NT2/D1 (cell line): ENCODE data around the gene ACBD6.
"Not testable (repeated sequence)": the region's sequence is repeated elsewhere in the genome, so short reads cannot be mapped to it uniquely, and the experiment has no call there.

Source experiments
- DNase-seq: peaks from one replicate; pipeline ENCODE4 v3.0.0-alpha.2; 2011; ENCODE audit warnings: low read depth, low spot score
- H3K27me3 ChIP-seq: 2 replicates; pipeline ENCODE4 v1.6.0; 2011; ENCODE audit warnings: mild to moderate bottlenecking; ENCODE audit not compliant: insufficient read length, insufficient read depth
- H3K36me3 ChIP-seq: 2 replicates; pipeline ENCODE4 v1.6.1; 2011; ENCODE audit warnings: mild to moderate bottlenecking, low read length, mixed read lengths; ENCODE audit not compliant: insufficient read depth, insufficient read length
- H3K4me1 ChIP-seq: 2 replicates; pipeline ENCODE4 v1.5.1; 2011; ENCODE audit not compliant: insufficient read depth, insufficient read length
- H3K4me3 ChIP-seq: 2 replicates; pipeline ENCODE4 v1.5.1; 2011; ENCODE audit warnings: low read depth; ENCODE audit not compliant: insufficient read length
- H3K9ac ChIP-seq: 2 replicates; pipeline ENCODE4 v1.6.0; 2011; ENCODE audit warnings: low read depth; ENCODE audit not compliant: insufficient read length
- H3K9me3 ChIP-seq: 2 replicates; pipeline ENCODE4 v1.5.1; 2011; ENCODE audit warnings: mild to moderate bottlenecking, low read length; ENCODE audit not compliant: insufficient read depth
- SUZ12 ChIP-seq: IDR thresholded peaks from 2 replicates; pipeline ENCODE4 v1.6.1; 2011; ENCODE audit not compliant: insufficient read length, insufficient read depth; ENCODE audit errors: extremely low read depth
- YY1 ChIP-seq: IDR thresholded peaks from 2 replicates; pipeline ENCODE4 v1.6.1; 2011; ENCODE audit not compliant: insufficient read length, insufficient read depth
- ZNF274 ChIP-seq: IDR thresholded peaks from 2 replicates; pipeline ENCODE4 v1.6.1; 2011; ENCODE audit warnings: mild to moderate bottlenecking, low read depth, low read length

The ACBD6 gene

DNA sequence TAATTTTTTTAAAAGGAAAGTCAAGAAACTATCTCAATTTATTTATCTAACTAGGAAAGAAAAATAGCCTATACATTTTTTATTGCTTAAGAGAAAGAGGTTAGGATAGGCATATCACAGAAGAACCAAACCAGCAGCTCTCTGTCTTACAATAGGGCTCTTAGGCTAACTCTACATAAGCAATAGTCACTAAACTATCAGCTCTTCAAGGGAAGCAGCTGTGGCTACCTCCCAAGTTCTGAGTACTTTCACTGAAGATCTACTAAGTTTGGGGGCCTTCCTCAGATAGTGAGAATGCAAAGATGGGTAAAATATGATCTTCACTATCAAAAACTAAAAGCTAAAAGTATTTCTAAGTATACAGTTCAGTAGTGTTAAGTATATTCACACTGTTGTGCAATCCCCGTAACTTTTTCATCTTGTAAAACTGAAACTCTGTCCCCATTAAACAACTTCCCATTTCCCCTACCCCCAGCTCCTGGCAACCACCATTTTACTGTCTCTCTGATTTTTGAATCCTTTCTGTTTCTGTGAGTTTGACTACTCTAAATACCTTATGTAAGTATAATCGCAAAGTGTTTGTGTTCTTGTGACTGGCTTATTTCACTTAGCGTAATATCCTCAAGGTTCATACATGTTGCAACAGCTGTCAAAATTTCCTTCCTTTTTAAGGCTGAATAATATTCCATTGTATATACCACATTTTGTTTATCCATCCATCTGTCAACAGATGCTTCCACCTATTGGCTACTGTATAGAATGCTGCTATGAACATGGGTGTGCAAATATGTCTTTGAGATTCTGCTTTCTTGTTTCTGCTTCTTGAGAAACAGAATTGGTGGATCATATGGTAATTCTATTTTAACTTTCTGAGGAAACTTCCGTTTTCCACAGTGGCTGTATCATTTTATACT lies 73.3 kb downstream of the ACBD6 start:
- no peaks in the 10 kb centered on the region for H3K9me3 ChIP-seq
- no peaks in the 10 kb centered on the region for H3K36me3 ChIP-seq
- DNase-seq: no peak
- H3K27me3 ChIP-seq: no peaks in the 10 kb centered on the region
- no peak overlapping the region for H3K9ac ChIP-seq
- TF ChIP-seq SUZ12 (no peak), ZNF274 (no peak), YY1 (no peak)
- H3K4me1 ChIP-seq: no peaks in the 10 kb centered on the region
- H3K4me3 ChIP-seq: no peak overlapping the region

DNA sequence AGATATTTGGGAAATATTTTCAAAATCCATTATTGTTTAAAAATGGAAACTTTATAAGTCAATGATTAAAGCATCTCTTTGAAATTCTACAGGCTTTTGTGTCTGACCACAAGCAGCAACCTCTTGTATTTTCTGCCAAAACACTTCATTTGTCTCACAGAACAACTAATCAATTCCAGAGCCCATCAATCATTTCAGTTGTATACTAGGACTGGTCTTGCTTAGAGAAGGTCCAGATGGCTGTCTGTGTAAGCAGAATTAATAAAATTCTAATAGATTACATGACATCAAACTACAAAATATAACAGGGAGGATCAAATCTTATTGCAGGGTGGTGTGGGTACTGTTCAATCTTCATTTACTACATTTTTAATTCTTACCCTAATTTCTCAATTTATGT lies 76.4 kb downstream of the ACBD6 start:
- no peak for DNase-seq

DNA sequence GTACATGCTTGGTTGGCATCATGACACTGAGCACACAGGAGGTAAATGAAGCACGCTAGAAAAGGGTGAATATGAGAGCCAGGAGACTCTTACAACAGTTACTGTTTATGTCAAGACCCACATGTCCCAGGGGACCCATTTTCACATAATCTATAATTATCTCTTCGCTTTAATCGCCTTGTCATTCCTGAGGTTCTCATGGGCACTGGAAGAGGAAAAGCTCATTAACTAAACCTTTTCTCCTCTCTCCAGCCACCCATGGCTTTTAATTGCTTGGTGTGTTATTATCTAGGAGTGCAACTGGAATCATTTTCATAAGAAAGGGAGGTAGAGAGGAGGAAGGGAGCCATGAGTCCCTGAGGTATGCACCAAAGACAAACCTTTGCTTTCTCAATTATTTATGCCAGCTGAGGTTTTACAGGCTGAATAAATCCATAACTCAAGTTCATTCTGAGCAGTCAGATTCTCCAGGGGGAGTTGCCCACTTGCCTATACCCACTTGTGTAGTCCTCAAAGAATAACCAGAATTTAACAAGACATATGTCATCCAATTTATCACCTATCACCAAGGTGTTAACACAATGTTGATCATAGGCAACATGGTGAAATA lies 77.4 kb downstream of the ACBD6 start:
- DNase-seq: peak; percentile 11
- Histone ChIP-seq H3K9me3 (0 out of 2 replicates have a peak, but pooled peaks cover 7% of the 10 kb centered on the region), H3K4me3 (no peak overlapping the region), H3K27me3 (no peaks in the 10 kb centered on the region), H3K4me1 (no peaks in the 10 kb centered on the region), H3K36me3 (peaks cover 10% of the 10 kb centered on the region), H3K9ac (no peak overlapping the region)
- TF ChIP-seq ZNF274: no peak
- no peak for TF ChIP-seq SUZ12
- no peak for TF ChIP-seq YY1

More for the DNA sequence above, 76.4 kb downstream of the ACBD6 start:
- no peaks in the 10 kb centered on the region for H3K4me1 ChIP-seq
- H3K36me3 ChIP-seq: peaks cover 2% of the 10 kb centered on the region
- H3K27me3 ChIP-seq: no peaks in the 10 kb centered on the region
- H3K4me3 ChIP-seq: no peak overlapping the region
- 0 out of 2 replicates have a peak, but pooled peaks cover 7% of the 10 kb centered on the region for H3K9me3 ChIP-seq
- H3K9ac ChIP-seq: no peak overlapping the region
- TF ChIP-seq SUZ12: no peak
- TF ChIP-seq ZNF274: no peak
- no peak for TF ChIP-seq YY1

DNA sequence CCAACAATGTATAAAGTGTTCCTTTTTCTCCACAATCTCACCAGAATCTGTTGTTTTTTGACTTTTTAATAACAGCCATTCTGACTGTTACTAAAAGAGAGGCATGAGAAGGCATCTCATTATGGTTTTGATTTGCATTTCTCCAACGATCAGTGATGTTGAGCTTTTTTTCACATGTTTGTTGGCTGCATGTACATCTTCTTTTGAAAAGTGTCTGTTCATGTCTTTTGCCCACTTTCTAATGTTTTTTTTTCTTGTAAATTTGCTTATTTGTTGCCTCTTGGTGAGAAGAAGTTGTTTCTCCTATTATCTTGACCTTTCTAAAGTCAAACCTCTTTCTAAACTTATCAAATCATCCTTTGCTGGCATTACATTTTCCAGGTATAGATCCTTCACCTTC lies 80.8 kb downstream of the ACBD6 start:
- Histone ChIP-seq H3K27me3 (no peaks in the 10 kb centered on the region), H3K9ac (no peak overlapping the region), H3K4me1 (no peaks in the 10 kb centered on the region), H3K36me3 (peaks cover 10% of the 10 kb centered on the region), H3K4me3 (no peak overlapping the region), H3K9me3 (0 out of 2 replicates have a peak, but pooled peaks cover 7% of the 10 kb centered on the region)
- TF ChIP-seq SUZ12: no peak
- no peak for TF ChIP-seq YY1
- no peak for TF ChIP-seq ZNF274
- no peak for DNase-seq

DNA sequence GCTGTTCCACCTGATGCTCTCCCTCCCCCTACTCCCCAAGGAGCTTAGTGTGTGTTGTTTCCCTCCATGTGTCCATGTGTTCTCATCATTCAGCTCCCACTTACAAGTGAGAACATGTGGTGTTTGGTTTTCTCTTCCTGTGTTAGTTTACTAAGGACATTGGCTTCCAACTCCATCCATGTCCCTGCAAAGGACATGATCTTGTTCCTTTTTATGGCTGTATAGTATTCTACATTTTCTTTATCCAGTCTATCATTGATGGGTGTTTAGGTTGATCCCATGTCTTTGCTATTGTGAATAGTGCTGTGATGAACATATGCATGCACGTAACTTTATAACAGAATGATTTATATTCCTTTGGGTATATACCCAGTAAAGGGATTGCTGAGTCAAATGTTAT lies 81.2 kb downstream of the ACBD6 start:
- not testable (repeated sequence) for H3K9ac ChIP-seq, H3K27me3 ChIP-seq, H3K4me1 ChIP-seq, H3K9me3 ChIP-seq, DNase-seq, H3K36me3 ChIP-seq, H3K4me3 ChIP-seq

DNA sequence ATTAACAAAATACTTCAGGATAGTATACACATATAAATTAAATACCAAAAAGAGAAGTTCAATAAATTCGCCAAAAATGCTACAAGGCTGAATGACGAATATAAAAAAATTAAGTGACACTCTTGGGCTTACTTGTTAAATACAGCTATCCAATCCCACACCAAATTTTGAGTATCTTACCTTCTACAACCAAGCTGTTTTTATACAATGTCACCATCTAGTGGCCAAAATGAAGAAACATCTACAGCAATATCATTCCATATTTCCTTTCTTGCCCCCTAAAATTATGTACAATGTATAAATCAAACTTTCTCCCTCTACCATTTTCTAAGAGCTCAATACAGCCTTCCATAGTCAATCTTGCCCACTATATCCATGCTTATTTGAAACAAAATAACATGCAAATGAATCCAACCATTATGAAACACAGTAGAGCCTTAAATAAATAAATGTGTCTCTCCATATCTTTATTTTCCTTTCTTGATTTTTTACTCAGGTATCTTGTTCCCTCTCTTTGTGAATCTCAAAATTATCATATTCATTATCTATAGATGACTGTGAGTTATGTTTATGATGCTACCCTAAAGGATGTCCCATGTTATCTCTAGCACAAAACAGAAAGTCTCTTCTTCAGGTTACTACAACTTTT lies 86.3 kb downstream of the ACBD6 start:
- Histone ChIP-seq H3K9ac (no peak overlapping the region), H3K9me3 (no peaks in the 10 kb centered on the region), H3K27me3 (no peaks in the 10 kb centered on the region), H3K4me1 (no peaks in the 10 kb centered on the region), H3K36me3 (peaks cover 20% of the 10 kb centered on the region), H3K4me3 (no peak overlapping the region)
- TF ChIP-seq SUZ12 (no peak), YY1 (no peak), ZNF274 (no peak)
- DNase-seq: peak; percentile 16

DNA sequence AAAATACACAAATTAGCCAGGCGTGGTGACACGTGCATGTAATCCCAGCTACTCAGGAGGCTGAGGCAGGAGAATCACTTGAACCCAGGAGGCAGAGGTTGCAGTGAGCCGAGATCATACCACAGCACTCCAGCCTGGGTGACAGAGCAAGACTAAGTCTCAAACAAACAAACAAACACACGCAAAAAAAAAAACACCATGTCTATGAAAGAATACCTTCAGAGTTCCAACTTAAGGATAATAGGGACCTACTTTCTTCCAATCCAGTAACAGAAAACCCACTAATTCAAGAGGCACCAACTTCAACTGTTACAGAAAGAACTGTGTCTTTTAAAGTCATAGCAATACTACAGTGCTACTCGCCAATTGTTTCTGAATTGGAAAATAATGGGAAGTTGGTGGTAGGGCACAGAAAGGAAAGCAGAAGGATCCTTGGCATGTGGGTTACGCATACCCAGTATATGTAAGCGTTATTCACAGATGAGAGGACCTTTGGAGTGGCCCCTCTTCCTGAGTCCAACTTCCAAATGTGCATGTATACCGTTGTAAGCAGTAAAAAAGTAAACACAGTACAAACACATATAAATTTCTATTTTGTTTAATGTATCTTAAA lies 87.0 kb downstream of the ACBD6 start:
- TF ChIP-seq ZNF274 (no peak), YY1 (no peak), SUZ12 (no peak)
- no peaks in the 10 kb centered on the region for H3K27me3 ChIP-seq
- no peak overlapping the region for H3K9ac ChIP-seq
- no peaks in the 10 kb centered on the region for H3K4me1 ChIP-seq
- peaks cover 18% of the 10 kb centered on the region for H3K36me3 ChIP-seq
- no peak for DNase-seq
- H3K9me3 ChIP-seq: no peaks in the 10 kb centered on the region
- no peak overlapping the region for H3K4me3 ChIP-seq
